Measurements from ENCODE around the gene CACNA2D1.

DNA sequence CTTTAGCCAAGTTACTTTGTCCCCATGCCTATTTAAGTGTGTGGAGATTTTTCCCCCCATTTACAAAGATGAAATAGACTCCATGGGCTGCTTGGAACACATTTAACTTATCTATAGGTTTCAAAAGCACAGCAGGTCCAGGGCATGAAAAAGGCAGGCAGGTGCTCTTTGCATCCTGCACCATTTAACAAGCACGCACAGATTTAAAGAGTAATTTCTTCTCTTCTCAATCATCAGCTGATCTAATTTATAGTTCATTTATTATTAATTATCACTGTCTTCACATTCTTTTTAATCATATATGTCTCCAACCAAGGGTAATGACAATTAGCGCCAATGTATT, 156.8 kb downstream of the CACNA2D1 start:
- TF ChIP-seq EZH2 (IDR thresholded peaks at IDR 0.05; ENCODE audit: low read length, unreplicated experiment) (no peak), EZH2phosphoT487 (IDR thresholded peaks at IDR 0.05; ENCODE audit: borderline replicate concordance, low read length) (no peak)
- TF ChIP-seq, protein P1, sequence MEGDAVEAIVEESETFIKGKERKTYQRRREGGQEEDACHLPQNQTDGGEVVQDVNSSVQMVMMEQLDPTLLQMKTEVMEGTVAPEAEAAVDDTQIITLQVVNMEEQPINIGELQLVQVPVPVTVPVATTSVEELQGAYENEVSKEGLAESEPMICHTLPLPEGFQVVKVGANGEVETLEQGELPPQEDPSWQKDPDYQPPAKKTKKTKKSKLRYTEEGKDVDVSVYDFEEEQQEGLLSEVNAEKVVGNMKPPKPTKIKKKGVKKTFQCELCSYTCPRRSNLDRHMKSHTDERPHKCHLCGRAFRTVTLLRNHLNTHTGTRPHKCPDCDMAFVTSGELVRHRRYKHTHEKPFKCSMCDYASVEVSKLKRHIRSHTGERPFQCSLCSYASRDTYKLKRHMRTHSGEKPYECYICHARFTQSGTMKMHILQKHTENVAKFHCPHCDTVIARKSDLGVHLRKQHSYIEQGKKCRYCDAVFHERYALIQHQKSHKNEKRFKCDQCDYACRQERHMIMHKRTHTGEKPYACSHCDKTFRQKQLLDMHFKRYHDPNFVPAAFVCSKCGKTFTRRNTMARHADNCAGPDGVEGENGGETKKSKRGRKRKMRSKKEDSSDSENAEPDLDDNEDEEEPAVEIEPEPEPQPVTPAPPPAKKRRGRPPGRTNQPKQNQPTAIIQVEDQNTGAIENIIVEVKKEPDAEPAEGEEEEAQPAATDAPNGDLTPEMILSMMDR (conservative IDR thresholded peaks at IDR 0.05; ENCODE audit: low read depth, low read length) = no peak

Data from PC-3 (cell line).